ENCODE data around the gene MSANTD3. TPM values are rescaled to one million over a fixed set of nuclear protein-coding genes. Genes with fewer than 3 reads are reported as not detected.

MSANTD3 gene
- total and polyA plus RNA-seq, 2 of the 4 experiments (the other 2 are of a cell fraction) = 45.5 to 55.9 TPM

DNA sequence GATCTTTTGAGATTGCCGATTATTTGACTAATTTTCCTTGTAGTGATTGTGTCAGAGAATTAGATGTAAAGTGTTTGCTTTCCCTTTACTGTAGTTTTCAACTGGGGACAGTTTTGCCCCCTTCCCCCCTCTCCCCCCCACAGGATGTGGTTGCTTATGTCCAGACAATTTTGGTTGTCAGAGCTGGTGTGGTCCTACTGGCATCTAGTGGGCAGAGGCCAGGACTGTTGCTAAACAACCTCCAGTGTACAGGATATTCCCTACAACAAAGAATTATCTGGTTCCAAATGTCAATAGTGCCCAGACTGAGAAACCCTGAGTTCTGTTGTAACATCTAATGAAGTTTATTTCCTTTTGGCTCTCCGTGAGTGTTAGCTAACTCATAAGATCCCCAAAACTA, 66.0 kb downstream of the MSANTD3 start:
- Histone ChIP-seq H2AFZ (replicated peaks; ENCODE audit: low read length, poor library complexity) (no peak overlapping the region), H2BK20ac (ENCODE audit: low read depth, low read length) (no peak overlapping the region), H4K5ac (ENCODE audit: low read depth, low read length) (no peak overlapping the region), H3K4me2 (ENCODE audit: low read depth, low read length) (no peak overlapping the region), H3K36me3 (ENCODE audit: control insufficient read depth, insufficient read depth, low read length) (no peaks in the 10 kb centered on the region), H3K9ac (ENCODE audit: low read depth, low read length) (no peak overlapping the region), H3K18ac (ENCODE audit: low read depth, low read length) (no peak overlapping the region), H2BK15ac (ENCODE audit: low read depth, low read length) (no peak overlapping the region), H3K4ac (ENCODE audit: low read depth, low read length) (no peak overlapping the region), H2AK5ac (ENCODE audit: low read depth, low read length) (no peak overlapping the region), H3K9me3 (ENCODE audit: control insufficient read depth, insufficient read depth, low read length) (no peaks in the 10 kb centered on the region), H3K23ac (ENCODE audit: low read depth, low read length) (no peak overlapping the region), H2BK5ac (ENCODE audit: low read depth, low read length, poor library complexity, severe bottlenecking) (no peak overlapping the region), H2BK120ac (ENCODE audit: low read depth, low read length) (no peak overlapping the region), H3K27me3 (ENCODE audit: control insufficient read depth, insufficient read depth, low read length) (no peaks in the 10 kb centered on the region), H3K4me1 (ENCODE audit: control insufficient read depth, insufficient read depth, low read length) (peaks cover 2% of the 10 kb centered on the region), H4K91ac (ENCODE audit: insufficient read depth, low read depth, low read length) (no peak overlapping the region), H4K8ac (ENCODE audit: low read depth in 2 of 2, low read length in 2 of 2) (no peak overlapping the region), H3K14ac (replicated peaks; ENCODE audit: low read depth, low read length) (no peak overlapping the region), H3K27ac (ENCODE audit: insufficient read depth, low read length) (no peak overlapping the region), H3K4me3 (ENCODE audit: insufficient read depth, low read depth, low read length) (no peak overlapping the region), H2AK9ac (replicated peaks; ENCODE audit: low read depth, low read length, poor library complexity) (no peak overlapping the region), H3K56ac (ENCODE audit: extremely low read depth, insufficient read depth, low read length) (no peak overlapping the region), H3K9me1 (ENCODE audit: insufficient read depth, low read length) (no peaks in the 10 kb centered on the region; the same call in 1 of the 2 replicates), H3K79me1 (ENCODE audit: low read depth in 1 of 2, low read length in 2 of 2) (peaks cover 10 to 21% of the 10 kb centered on the region in 2 experiments; a peak in 3 of 4 replicates), H4K20me1 (ENCODE audit: insufficient read depth, low read length) (no peaks in the 10 kb centered on the region)
- ChIA-PET CTCF (interaction anchor here (1.2 kb wide), 1 partner anchor 36 kb away, joined by 3 read pairs; no protein-coding TSS in a partner anchor), POLR2A (ENCODE audit: unreplicated experiment) (no interaction called here)
- WGBS, 2 experiments (ENCODE audit: extremely low coverage in 2 of 2, insufficient read length in 1 of 2) = no CpG with 5 or more reads among the region's 2 CpGs
- DNase-seq = peak; percentile 22
- ATAC-seq (ENCODE audit: low read depth) = peak; percentile 27; the same call in 1 of the 2 replicates
- no TSS peak for BruUV-seq (replicated peaks)
- dilution Hi-C loops (cut with HindIII; ENCODE audit: low sequenced_read_pairs, unreplicated experiment) (no loop called here), intact Hi-C loops (cut with micrococcal nuclease) (loop anchor here (5.0 kb wide), 1 partner anchor 271 kb away; no protein-coding TSS in a partner anchor), in situ Hi-C loops (cut with MboI; ENCODE audit: low sequenced_read_pairs) (no loop called here)
- 0 out of 2 replicates have a peak, but pooled peaks have one; percentile 31 for TF ChIP-seq CTCF (conservative IDR thresholded peaks at IDR 0.05; ENCODE audit: low read depth, low read length)
- TF ChIP-seq SMC3 (IDR thresholded peaks at IDR 0.05; ENCODE audit: low read depth, low read length) = peak; percentile 31; the same call in 1 of the 2 replicates
- peak; percentile 47 for TF ChIP-seq RAD21 (IDR thresholded peaks at IDR 0.05; ENCODE audit: low read length)
- TF ChIP-seq CEBPB (IDR thresholded peaks at IDR 0.05; ENCODE audit: low read depth, low read length) = no peak
- no peak for TF ChIP-seq MAFK (IDR thresholded peaks at IDR 0.05; ENCODE audit: low read depth, low read length)
- no peak for TF ChIP-seq FOS (IDR thresholded peaks at IDR 0.05; ENCODE audit: low read depth, low read length)
- no peak for TF ChIP-seq POLR2A (IDR thresholded peaks at IDR 0.05; ENCODE audit: low read depth, low read length)
- TF ChIP-seq NFE2L2 (IDR thresholded peaks at IDR 0.05; ENCODE audit: low read depth, low read length) = no peak
